Fibroblast of skin of left biceps (primary cell): ENCODE results near the gene KRTAP29-1.
"Not testable (repeated sequence)": the region's sequence is repeated elsewhere in the genome, so short reads cannot be mapped to it uniquely, and the experiment has no call there.

Experiments used
- DNase-seq, 2 experiments: peaks; one replicate each; pipeline ENCODE4 v3.0.0-alpha.2; 2013; ENCODE audit warnings: low read depth in 2 of 2

KRTAP29-1 gene, protein sequence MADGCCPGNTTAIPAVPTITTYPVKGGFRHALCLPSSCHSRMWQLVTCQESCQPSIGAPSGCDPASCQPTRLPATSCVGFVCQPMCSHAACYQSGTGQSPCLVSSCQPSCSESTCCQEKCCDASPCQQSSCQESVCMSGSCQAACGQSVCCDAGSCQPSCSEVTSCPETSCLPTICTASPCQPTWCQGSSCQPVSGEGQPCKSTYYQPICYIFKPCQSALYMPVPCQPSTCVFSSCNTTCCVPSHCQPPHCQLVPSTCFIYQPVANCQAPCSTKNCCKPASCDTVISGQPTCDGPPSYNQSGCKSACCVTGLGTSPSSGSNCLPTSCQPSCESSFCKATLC

DNA sequence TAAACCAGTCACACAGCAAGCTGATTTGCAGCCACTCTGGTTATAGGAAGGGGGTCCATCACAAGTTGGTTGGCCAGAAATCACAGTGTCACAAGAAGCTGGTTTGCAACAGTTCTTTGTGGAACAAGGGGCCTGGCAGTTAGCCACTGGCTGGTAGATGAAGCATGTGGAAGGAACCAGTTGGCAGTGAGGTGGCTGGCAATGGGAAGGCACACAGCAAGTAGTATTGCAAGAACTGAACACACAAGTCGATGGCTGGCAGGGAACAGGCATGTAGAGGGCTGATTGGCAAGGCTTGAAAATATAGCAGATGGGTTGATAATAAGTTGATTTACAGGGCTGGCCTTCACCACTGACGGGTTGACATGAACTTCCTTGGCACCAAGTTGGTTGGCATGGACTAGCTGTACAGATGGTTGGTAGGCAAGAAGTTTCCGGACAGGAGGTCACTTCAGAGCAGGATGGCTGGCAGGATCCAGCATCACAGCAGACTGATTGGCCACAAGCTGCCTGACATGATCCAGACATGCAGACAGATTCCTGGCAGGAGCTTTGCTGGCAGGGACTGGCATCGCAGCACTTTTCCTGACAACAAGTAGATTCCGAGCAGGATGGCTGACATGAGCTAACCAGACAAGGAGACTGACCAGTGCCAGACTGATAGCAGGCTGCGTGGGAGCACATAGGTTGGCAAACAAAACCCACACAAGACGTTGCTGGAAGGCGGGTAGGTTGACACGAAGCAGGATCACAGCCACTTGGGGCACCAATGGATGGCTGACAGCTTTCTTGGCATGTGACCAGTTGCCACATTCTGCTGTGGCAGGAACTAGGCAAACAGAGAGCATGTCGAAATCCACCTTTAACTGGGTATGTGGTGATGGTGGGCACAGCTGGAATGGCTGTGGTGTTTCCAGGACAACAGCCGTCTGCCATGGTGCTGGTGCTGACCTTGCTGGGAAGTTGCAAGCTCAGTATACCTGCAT is at the start of gene KRTAP29-1:
TSS of gene KRTAP29-1 (minus strand) at position 936 of the 986 bp plus-strand sequence. CDS start at position 936, 0 bp downstream.
- DNase-seq, result no peak

DNA sequence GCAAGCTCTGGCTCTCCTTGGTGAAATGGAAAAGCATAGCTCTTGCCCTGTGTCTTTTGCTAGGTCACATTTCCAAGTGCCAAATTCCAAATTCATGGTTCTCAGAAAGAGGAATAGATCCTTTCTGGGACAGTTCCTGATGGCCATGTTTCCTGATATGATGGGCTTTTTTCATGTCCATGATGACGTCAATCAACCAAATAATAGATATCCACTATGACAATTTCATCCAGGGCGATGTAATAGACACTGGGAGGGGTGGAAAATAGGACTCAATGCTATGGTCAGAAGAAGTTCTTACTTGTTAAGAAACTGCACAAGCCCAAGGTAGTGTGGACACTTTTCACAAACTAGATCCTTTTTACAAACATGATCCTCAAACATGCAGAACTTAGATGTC is 48.5 kb upstream of the KRTAP29-1 start:
- no peak for DNase-seq

DNA sequence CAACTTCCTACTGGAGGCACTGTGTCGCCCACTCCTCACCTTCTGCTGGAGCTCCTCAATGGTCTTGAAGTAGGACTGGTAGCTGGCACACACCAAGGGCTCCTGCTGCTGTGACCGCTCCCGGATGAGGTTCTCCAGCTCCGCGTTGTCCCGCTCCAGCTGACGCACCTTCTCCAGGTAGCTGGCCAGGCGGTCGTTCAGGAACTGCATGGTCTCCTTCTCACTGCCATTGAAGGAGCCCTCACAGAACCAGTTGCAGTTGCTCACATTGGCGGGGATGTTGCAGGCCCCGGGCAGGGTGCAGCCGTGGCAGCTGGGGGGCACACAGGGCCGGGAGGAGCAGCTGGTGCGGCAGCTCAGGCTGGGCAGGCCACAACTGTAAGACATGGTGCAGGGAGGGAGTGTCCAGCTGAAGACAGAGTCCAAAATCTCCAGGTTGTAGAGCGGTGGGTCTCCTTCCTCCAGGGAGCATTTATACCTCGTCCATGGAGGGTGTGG is 47.8 kb upstream of the KRTAP29-1 start, which contains the start of gene KRT33A:
TSS of gene KRT33A (minus strand) at position 448 of the 498 bp plus-strand sequence. CDS start at position 387, 61 bp downstream.
- not testable (repeated sequence) for DNase-seq

DNA sequence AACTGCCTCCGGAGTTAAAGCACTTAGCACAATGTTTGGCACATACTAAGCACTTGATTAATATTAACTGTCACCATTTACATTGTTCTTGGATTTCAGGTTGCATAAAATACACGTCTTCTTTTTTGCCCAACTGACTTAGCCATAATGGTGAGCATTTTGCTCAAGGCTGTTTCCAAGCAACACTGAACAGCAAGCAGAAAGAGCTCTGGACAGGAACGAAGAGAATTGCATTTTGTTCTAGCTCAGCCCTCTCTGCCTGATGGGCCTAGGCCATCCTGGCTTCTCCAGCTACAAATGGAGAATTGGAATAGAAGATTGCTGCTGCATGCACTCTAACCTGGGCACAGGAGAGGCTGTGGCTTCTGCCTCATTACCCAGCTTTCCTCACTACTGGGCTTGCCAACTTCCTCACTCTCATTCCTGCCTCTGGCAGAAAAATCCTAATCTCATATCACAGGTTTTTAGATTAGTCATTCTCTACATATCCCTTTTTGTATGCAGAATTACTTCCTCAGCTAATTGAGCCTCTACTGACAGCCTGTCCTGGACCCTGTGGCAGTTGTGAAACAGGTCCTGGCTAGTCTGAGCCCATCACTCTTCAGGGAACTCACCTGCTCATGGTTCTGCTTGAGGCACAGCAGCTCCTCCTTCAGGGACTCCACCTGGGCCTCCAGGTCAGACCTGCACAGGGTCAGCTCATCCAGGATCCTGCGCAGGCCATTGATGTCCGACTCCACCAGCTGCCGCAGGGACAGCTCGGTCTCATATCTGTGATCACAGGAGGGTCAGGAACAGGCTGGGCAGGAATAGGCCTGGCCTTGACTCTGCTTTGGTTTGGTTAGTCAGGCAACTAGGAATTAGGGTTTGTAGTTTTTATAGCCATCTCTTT is 45.5 kb upstream of the KRTAP29-1 start:
- DNase-seq, result no peak

DNA sequence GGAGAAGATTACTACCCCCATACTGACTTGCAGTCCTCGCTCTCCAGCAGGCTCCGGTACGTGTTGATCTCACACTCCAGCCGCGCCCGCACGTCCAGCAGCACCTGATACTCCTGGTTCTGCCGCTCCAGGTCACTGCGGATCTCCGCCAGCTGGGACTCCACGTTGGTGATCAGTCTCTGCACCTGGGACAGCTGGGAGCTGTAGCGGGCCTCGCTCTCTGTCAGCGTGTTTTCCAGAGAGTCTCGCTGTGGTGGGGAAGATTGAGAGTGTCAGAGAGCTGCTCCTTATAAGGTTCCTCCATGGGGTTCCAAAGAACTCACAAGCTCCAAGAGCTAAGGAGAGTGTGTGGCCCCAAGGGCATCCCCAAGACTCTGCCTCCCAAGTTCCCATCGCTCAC is 43.8 kb upstream of the KRTAP29-1 start:
- not testable (repeated sequence) for DNase-seq

DNA sequence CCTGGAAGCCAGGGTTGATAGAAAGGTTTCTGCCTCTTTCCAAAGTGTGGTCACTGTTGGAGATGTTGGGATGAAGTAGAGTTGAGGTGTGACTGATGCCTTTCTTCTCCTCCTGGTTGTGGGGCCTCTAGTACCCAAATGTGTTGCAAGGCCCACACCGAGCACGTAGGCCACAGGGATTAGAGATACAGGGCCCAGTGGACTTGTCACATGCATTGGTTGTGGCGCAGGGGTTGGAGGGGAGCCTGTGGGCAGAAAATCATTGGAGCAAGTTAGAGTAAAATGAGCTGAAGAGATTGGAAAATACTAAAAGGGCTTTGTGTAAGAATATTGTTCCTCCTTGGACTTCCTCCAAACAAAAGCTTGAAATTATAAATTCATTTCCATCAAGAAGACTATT is 43.3 kb upstream of the KRTAP29-1 start:
- no peak for DNase-seq

DNA sequence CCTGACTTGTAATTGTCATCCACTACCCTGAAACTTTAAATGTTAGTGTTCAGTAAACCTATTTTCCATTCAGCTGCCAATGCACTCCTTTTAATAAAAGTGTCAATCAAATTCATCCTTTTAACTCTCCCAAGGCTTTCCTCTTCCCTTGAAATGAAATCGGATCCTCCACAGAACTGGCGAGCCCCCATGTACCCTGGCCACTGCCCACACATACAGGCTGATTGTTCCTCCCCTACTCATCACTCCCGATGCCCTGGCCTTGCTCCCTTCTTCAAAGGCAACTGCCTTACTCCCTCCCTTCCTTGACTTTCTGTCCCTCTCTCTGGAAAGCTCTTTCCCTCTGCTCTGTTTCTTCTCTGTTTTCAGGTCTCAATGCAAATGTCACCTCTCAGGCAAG is 40.4 kb upstream of the KRTAP29-1 start:
- no peak for DNase-seq

DNA sequence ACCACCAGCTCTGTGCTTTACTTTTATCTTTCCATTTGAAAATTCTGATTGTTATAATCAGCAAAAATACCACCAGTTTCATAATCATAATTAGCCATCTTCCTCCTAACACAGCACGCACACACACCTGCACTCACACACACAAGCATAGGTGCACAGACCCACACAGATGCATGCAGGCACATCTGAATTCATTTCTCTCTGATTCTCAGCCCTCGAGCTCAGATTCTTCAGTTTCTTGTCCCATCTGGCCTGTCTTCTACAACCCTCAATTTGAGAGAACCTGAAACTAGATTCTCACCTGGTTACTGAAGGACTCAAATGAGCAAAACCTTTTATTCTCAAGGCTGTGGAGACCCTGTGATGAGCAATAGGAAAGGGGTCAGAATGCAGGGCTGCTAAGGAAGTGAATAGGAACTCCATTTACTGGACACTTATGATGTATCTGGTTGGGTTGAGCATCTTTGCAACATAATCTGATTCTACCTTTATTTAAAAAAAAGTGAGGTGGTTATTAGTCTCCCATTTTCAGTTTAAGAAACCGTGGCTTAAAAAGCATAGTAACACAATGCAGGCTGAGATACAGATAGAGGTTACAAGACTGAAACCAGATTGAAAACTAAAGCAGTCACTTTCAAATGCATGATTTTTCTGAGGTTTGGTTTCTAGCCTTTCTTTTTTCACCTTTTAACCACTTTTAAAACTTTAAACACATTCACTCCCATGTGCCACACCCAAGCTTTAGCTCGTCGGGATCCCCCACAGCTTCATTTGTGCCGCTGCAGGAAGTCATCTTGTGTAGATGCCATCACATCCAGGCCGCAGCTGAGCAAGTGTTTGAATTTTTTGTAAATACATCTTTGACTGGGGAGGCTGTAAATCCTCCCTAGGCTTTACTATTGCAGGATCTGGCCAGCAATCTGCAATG is 38.5 kb upstream of the KRTAP29-1 start:
- DNase-seq, result no peak

DNA sequence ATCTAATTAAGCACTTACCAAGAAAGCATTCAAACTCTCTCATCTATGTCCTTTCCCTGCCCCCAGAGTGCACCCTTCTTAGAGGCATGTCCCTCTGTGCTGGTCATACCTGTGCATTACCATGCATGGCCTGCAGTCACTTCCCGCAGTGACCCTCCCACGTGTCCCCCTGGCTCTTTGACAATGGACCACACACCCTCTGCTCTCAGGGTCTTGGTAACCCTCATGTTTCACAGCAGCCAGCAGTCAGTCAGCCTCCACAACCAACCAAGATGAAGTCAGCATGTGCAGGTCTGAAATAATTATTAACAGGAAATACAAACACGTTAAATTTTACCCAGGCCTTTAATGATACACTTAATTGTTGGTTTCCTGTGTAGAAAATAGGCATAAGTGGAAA is 37.8 kb upstream of the KRTAP29-1 start:
- no peak for DNase-seq

DNA sequence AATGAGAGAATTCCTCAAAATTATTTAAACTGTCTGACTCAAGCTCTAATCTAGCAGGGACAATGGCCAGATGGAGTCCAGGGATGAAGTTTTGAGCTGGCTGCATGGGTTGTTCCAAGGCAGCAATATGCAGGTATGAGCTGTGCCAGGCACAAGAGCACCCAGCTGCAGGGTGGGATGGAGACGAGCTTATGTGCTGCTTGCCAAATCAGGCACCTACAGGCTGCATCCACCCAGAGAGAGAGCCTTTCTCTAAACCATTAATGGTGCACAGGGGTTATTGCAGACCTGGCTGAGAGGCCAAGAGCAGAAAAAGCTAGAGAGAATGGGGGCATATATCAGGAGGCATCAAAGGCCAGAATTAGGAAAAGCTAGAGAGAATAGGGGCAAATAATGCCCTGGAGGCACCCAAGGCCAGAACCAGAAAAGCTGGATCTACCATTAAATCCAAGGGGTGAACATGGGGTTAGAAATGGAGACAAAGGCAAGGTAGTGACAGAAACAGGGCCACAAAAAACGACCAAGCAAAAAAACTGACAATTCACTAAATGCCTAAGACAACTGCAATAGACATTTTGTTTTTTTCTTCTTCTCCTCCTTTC is 37.0 kb upstream of the KRTAP29-1 start:
- DNase-seq, result no peak

DNA sequence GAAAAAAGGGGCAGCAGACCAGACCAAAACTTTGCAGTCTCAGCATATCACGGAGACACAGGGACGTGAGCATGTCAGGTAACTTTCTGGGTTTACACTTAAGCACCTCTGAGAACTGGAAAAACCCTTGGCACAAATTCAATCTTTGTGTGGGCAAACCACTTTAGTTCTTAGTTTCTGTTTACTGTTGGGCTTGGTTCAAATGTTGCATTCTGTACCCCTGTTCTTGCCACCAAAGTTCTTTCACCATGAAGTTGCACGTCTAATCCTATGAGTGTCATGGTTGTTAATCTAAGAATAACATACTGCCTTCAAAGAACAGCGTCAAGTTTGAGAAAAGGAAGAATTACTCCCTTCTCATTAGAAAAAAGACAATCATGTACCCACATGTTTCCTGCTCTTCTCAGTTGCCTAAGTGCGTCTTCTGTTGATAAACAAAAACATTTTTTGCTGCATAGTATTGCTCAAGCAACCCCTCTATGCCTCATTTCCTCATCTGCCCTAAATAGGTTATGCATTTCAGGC is 36.4 kb upstream of the KRTAP29-1 start:
- no peak for DNase-seq

DNA sequence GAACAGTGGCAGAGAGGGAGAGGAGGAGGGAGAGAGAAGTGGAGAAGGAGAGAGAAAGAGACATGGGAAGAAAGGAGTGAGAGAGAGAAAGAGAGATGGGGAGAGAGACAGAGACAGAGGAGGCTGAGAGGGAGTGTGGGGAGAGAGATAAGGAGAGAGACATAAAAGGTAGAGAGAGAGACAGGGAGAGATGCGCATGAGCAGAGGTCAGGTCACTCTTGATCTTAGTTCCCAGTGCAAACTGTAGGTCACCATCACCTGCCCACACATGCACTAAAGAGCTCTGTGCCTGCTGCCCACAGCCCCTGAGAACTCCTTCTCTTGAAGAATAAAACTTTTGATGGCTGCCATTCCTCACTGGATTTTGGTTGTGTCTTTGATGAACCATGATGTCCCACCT is 33.1 kb upstream of the KRTAP29-1 start:
- no peak for DNase-seq

DNA sequence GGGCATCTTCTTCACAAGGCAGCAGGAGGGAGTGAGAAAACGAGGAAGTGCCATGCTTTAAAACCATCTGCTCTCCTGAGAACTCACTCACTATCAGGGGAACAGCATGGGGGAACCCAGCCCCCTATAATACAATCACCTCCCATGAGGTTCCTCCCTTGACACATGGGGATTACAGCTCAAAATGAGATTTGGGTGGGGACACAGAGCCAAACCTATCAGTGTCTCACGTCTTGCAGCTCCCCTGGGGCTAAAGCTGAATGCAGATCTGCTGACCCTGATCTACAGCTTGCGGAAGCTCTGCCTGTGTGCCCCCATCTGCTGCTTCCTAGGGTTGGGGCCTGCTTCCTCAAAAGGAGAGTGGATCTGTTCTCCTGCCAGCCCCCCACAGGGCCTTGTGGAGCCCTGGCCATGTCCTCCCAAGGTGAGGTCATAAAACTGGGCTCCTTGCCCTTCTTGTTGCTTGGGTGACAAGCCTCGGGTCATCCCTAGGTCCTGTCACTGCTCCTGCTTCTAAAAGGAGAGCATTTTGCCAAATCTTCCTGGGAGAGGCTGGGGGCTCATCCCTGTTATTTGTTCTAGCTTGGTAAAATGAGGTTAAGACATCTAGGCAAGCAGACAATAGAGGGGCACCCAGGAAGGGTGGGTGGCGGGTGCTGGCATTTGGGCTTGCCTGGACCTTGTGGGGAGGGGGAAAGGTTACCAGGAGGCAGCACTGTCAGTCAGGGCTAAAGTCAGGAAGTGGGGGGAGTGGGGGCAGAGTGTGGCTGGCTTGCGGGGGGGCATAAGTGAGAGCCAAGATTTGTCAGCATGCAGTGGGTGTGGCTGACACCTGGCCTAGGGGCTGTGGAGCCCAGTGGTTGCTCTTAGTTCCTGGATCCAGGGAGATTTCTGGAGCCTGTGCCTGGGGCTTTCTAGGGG is 32.0 kb upstream of the KRTAP29-1 start:
- DNase-seq, result no peak

DNA sequence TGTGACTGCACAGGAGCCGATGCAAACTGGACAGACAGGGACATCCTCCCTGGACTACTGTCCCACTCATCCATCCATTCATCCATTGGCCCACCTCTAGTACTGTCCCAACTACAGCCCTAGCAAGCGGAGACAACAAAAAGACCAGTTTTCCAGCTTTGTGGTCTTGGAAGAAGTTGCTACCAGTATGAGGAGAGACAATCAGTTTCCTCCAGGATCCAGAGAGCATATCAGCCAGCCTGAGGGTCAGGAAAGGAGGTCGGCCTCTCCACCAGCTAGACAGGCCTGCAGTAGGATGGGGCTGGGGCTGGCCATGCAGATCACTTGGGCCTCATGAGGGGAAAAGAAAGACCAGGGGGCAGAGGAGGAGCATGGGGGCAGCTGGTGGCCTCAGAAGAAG is 31.2 kb upstream of the KRTAP29-1 start:
- no peak for DNase-seq

DNA sequence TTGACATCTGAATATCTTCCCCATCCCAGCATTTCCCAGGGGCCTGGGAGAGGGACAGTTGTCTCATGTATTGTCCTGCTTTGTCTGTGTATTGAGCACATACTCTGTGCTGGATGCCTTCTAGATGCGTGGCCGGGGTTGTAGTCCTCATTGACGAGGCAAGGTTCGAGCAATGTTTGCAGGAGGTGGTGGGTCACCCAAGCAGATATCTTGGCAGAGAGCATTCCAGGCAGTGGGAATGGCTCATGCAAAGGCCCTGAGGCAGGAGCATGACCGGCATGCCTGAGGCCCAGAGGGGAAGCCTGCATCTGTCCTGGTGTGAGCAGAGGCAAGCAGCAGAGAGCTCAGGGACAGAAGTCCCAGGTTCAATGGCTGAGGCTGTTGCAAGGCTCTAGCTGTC is 30.4 kb upstream of the KRTAP29-1 start:
- no peak for DNase-seq

DNA sequence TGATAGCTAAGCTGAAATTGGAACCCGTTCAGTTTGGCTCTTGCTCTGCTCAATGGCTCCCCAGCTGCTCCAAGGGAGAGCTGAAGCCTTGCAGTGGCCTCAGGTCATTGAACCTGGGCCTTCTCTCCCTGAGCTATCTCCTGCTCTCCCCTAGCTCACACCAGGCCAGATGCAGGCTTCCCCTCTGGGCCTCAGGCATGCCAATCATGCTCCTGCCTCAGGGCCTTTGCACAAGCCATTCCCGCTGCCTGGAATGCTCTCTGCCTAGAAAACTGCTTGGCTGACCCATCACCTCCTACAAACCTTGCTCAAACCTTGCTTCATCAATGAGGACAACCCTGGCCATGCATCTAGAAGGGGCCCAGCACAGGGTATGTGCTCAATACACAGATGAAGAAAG is 29.6 kb upstream of the KRTAP29-1 start:
- DNase-seq, result no peak

DNA sequence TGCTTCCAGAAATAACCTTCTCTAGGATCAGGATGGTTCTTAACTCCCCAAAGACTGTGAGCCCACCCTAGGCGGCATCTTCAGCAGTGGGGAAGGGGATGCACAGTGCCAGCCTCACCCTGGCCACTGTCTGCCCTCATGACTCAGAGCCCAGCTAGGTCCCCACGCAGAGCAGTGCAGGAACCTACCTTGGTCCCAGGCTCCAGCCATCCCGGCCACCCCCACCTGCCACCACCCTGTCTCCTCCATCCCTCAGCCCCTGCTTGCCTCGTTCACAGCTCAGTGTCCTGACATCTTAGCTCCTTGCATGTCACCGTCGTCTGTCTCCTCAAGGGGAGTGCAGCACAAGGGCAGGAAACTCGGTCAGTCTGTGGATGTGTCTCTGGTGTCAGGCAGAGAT is 29.0 kb upstream of the KRTAP29-1 start:
- no peak for DNase-seq

DNA sequence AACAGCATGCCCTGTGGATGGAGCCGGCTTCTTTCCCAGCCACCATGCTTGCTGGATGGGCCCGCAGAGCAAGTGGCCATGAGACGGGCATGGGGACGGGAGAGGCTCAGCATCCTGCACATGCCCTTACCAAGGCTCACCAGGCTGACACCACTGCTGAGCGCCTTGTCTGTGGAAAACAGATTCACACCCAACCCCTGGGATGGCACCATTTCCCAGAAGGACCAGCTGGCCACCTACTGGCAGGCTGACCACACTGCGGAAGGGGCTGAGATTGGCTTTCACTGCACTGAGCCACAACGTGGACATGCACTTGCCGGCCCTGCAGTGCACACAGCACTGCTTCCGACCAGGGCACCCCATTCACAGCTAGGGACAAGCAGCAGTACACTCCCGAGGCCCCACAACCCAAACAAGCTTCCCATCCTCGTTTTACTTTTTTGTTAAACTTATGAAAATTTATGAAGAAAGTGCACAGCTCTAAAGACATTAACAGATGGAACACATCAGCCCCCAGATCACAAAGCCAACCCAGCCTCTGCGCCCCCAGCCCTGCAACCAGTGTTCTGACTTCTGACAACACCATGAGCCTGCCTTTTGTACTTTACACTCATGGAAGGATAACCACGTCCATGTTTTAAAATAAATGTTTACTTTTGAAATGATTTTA is 26.8 kb upstream of the KRTAP29-1 start:
- DNase-seq, result peak; percentile 10
